Colonic mucosa (tissue), 4 donors: ENCODE data around the gene CCND1. TPM values are rescaled to one million over a fixed set of nuclear protein-coding genes. Genes with fewer than 3 reads are reported as not detected.

ENCODE experiments used
- DNase-seq: peaks from one replicate; pipeline ENCODE4 v3.0.0-alpha.2; 2020
- H3K27ac ChIP-seq: fragments of 200-600 bp; one replicate; pipeline ENCODE4 v1.8.0; 2021
- H3K27me3 ChIP-seq: fragments of 200-600 bp; one replicate; pipeline ENCODE4 v1.8.0; 2021
- H3K36me3 ChIP-seq: fragments of 200-600 bp; one replicate; pipeline ENCODE4 v1.8.0; 2021
- H3K4me1 ChIP-seq: fragments of 200-600 bp; one replicate; pipeline ENCODE4 v1.8.0; 2021; ENCODE audit warnings: mild to moderate bottlenecking
- H3K4me3 ChIP-seq: fragments of 200-600 bp; one replicate; pipeline ENCODE4 v1.8.0; 2021
- H3K9ac ChIP-seq, 2 donors: one replicate each; pipeline ENCODE4 v1.7.0; 2013; ENCODE audit warnings: control low read depth in 2 of 2, low read depth in 2 of 2, low read length in 2 of 2
- H3K9me3 ChIP-seq: fragments of 200-600 bp; one replicate; pipeline ENCODE4 v1.8.0; 2021
- CTCF ChIP-seq: fragments of 200-600 bp; IDR thresholded peaks from one replicate; pipeline ENCODE4 v1.8.0; 2022; ENCODE audit warnings: antibody characterized with exemption, mild to moderate bottlenecking
- intact Hi-C: fragments of 100-400 bp; cut with DNase I; formaldehyde crosslinking; loops from one replicate; pipeline ENCODE4 v1.14.1; 2022
- total RNA-seq, 2 donors: library from RNA; stranded (reverse); fragmentation: NEBNext Ultra II Directional in 1 of 2; extraction: Animal tissue kit (Norgen Biotek cat#: 25700) in 1 of 2; gene quantifications; one replicate each; pipeline ENCODE4 v1.2.1, GENCODE V29; 2021
- donor health status: healthy.
- donor health status: DM: no; HTN: no; CAD: no.
- donor health status: DM: no; HTN: no; CAD: no.

Gene CCND1
- total RNA-seq, 2 donors from 2014 or later: 59.7 to 94.6 TPM

GRCh38 chr11:69659591-69659990 lies 18.6 kb downstream of the CCND1 start:
- Histone ChIP-seq H3K9me3 (no peaks in the 10 kb centered on the region), H3K36me3 (no peaks in the 10 kb centered on the region), H3K4me1 (no peaks in the 10 kb centered on the region), H3K27ac (no peak overlapping the region), H3K9ac (no peak overlapping the region), H3K4me3 (no peak overlapping the region), H3K27me3 (no peaks in the 10 kb centered on the region)
- intact Hi-C loops: no loop called here
- TF ChIP-seq CTCF: no peak
- no peak for DNase-seq

- H3K9ac ChIP-seq: no peak overlapping the region
- H3K9me3 ChIP-seq: no peaks in the 10 kb centered on the region
- no peak overlapping the region for H3K27ac ChIP-seq
- no peaks in the 10 kb centered on the region for H3K27me3 ChIP-seq
- no peak for TF ChIP-seq CTCF
- no peak overlapping the region for H3K4me3 ChIP-seq
- H3K4me1 ChIP-seq: no peaks in the 10 kb centered on the region
- no peak for DNase-seq
- H3K36me3 ChIP-seq: no peaks in the 10 kb centered on the region
- intact Hi-C loops: no loop called here
Observed at GRCh38 chr11:69660001-69660500, 19.1 kb downstream of the CCND1 start.

- intact Hi-C loops: no loop called here
- Histone ChIP-seq H3K9ac (no peak overlapping the region), H3K36me3 (no peaks in the 10 kb centered on the region), H3K27ac (no peak overlapping the region), H3K4me1 (no peaks in the 10 kb centered on the region), H3K27me3 (no peaks in the 10 kb centered on the region), H3K4me3 (no peak overlapping the region), H3K9me3 (no peaks in the 10 kb centered on the region)
- DNase-seq: no peak
- no peak for TF ChIP-seq CTCF
Observed at GRCh38 chr11:69661413-69661715, 20.4 kb downstream of the CCND1 start.

GRCh38 chr11:69662021-69662698 lies 21.2 kb downstream of the CCND1 start:
- Histone ChIP-seq H3K9me3 (no peaks in the 10 kb centered on the region), H3K4me1 (no peaks in the 10 kb centered on the region), H3K4me3 (no peak overlapping the region), H3K9ac (no peak overlapping the region), H3K27me3 (no peaks in the 10 kb centered on the region), H3K36me3 (no peaks in the 10 kb centered on the region), H3K27ac (no peak overlapping the region)
- intact Hi-C loops: no loop called here
- DNase-seq: no peak
- no peak for TF ChIP-seq CTCF

GRCh38 chr11:69662806-69663205 lies 21.9 kb downstream of the CCND1 start:
- TF ChIP-seq CTCF: no peak

More at GRCh38 chr11:69662806-69663205, 21.9 kb downstream of the CCND1 start:
- Histone ChIP-seq H3K27ac (no peak overlapping the region), H3K27me3 (no peaks in the 10 kb centered on the region), H3K9ac (no peak overlapping the region), H3K36me3 (no peaks in the 10 kb centered on the region), H3K4me1 (no peaks in the 10 kb centered on the region), H3K9me3 (no peaks in the 10 kb centered on the region), H3K4me3 (no peak overlapping the region)
- intact Hi-C loops: no loop called here
- no peak for DNase-seq
